GM23338 (cell line): Measurements from ENCODE around the gene ROS1. TPM values are rescaled to one million over a fixed set of nuclear protein-coding genes. Genes with fewer than 3 reads are reported as not detected.
"Not testable (repeated sequence)": the region's sequence is repeated elsewhere in the genome, so short reads cannot be mapped to it uniquely, and the experiment has no call there.

ENCODE experiments used
- ATAC-seq: fragments of 200-7000 bp; cut with Tn5 transposase; 3 replicates; pipeline ENCODE4 v1.9.1; 2020
- DNase-seq: peaks from one replicate; pipeline ENCODE4 v3.0.0-alpha.2; 2015; ENCODE audit warnings: low spot score
- H2AFZ ChIP-seq: fragments of 200-600 bp; sonication (generic); 2 replicates; pipeline ENCODE4 v1.8.0; 2016; ENCODE audit warnings: antibody characterized with exemption, mild to moderate bottlenecking, moderate library complexity
- H3F3A ChIP-seq: fragments of 200-600 bp; sonication (generic); replicated peaks from 2 replicates; pipeline ENCODE4 v1.8.0; 2017; ENCODE audit warnings: antibody characterized with exemption, mixed run types, low read depth
- H3K27ac ChIP-seq: fragments of 200-600 bp; sonication (generic); 2 replicates; pipeline ENCODE4 v1.6.1; 2016; ENCODE audit warnings: low read depth
- H3K27me3 ChIP-seq: fragments of 200-600 bp; sonication (generic); 2 replicates; pipeline ENCODE4 v1.8.0; 2016; ENCODE audit warnings: mild to moderate bottlenecking, mixed run types, moderate library complexity; ENCODE audit not compliant: insufficient read depth
- H3K36me3 ChIP-seq: fragments of 200-600 bp; sonication (generic); 2 replicates; pipeline ENCODE4 v1.8.0; 2016; ENCODE audit warnings: mild to moderate bottlenecking; ENCODE audit not compliant: insufficient read depth
- H3K4me1 ChIP-seq: fragments of 200-600 bp; sonication (generic); 2 replicates; pipeline ENCODE4 v1.8.0; 2016; ENCODE audit warnings: mild to moderate bottlenecking, moderate library complexity; ENCODE audit not compliant: insufficient read depth
- H3K4me2 ChIP-seq: fragments of 200-600 bp; sonication (generic); 2 replicates; pipeline ENCODE4 v1.7.1; 2017; ENCODE audit warnings: mixed run types
- H3K4me3 ChIP-seq: fragments of 200-600 bp; sonication (generic); 2 replicates; pipeline ENCODE4 v1.6.1; 2016; ENCODE audit warnings: mixed run types
- H3K79me2 ChIP-seq: fragments of 200-600 bp; sonication (generic); replicated peaks from 2 replicates; pipeline ENCODE4 v1.8.0; 2017; ENCODE audit warnings: mild to moderate bottlenecking; ENCODE audit not compliant: insufficient read depth
- H3K9me2 ChIP-seq: fragments of 200-600 bp; sonication (generic); 2 replicates; pipeline ENCODE4 v1.8.0; 2017; ENCODE audit not compliant: insufficient read depth
- H4K20me1 ChIP-seq: fragments of 200-600 bp; sonication (generic); replicated peaks from 2 replicates; pipeline ENCODE4 v1.8.0; 2017; ENCODE audit warnings: mild to moderate bottlenecking; ENCODE audit not compliant: insufficient read depth
- H3K27ac Mint-ChIP-seq: 2 replicates; pipeline ENCODE4 v1.8.0; 2020; ENCODE audit warnings: inconsistent platforms, mild to moderate bottlenecking, moderate library complexity, mixed read lengths
- H3K27me3 Mint-ChIP-seq: 3 replicates; pipeline ENCODE4 v1.8.0; 2022; ENCODE audit warnings: low read depth, mild to moderate bottlenecking, moderate library complexity, mixed read lengths, inconsistent platforms; ENCODE audit not compliant: insufficient read depth, poor library complexity
- H3K36me3 Mint-ChIP-seq: 3 replicates; pipeline ENCODE4 v1.8.0; 2021; ENCODE audit warnings: low read depth, mild to moderate bottlenecking, inconsistent platforms, moderate library complexity, mixed read lengths
- H3K4me1 Mint-ChIP-seq: 3 replicates; pipeline ENCODE4 v1.8.0; 2020; ENCODE audit warnings: mild to moderate bottlenecking, inconsistent platforms, mixed read lengths
- H3K4me3 Mint-ChIP-seq: 3 replicates; pipeline ENCODE4 v1.8.0; 2021; ENCODE audit warnings: moderate library complexity, mild to moderate bottlenecking, inconsistent platforms, mixed read lengths
- H3K9me3 Mint-ChIP-seq: 3 replicates; pipeline ENCODE4 v1.8.0; 2020; ENCODE audit warnings: moderate library complexity, mild to moderate bottlenecking, inconsistent platforms, mixed read lengths
- CREB1 ChIP-seq: fragments of 250-450 bp; sonication (Bioruptor Pico); IDR thresholded peaks from 2 replicates; pipeline ENCODE4 v1.5.0; 2020; ENCODE audit warnings: low read depth, mild to moderate bottlenecking, moderate library complexity
- NANOG ChIP-seq: IDR thresholded peaks from 2 replicates; pipeline ENCODE4 v1.6.1; 2016; ENCODE audit warnings: antibody characterized with exemption, borderline replicate concordance
- POLR2AphosphoS5 ChIP-seq: IDR thresholded peaks from 2 replicates; pipeline ENCODE4 v1.6.1; 2016; ENCODE audit warnings: antibody characterized with exemption, low read depth
- ZNF114 ChIP-seq: fragments of 250-450 bp; sonication (Bioruptor Pico); IDR thresholded peaks from 2 replicates; pipeline ENCODE4 v1.5.0; 2020; ENCODE audit warnings: mild to moderate bottlenecking, moderate library complexity
- polyA plus RNA-seq: library from polyadenylated mRNA; unstranded; fragments of >200 nt; fragmentation: Nextera tagmentation; extraction: Ambion mirVana; gene quantifications from 2 replicates; pipeline ENCODE4 v1.2.1, GENCODE V29; 2016
- small RNA-seq: library from RNA; depleted of rRNA; stranded (forward); fragments of <200 nt; gene quantifications from one replicate; pipeline ENCODE3, GENCODE V24; 2014; ENCODE audit warnings: low replicate concordance
- total RNA-seq: library from RNA; depleted of rRNA; stranded (reverse); fragments of >200 nt; shearing (Covaris generic); gene quantifications from 2 replicates; pipeline ENCODE4 v1.2.3, GENCODE V29; 2014; rRNA removed
- TF ChIP-seq, protein P1 (sequence below): IDR thresholded peaks from 2 replicates; pipeline ENCODE4 v1.6.1; 2016; ENCODE audit warnings: antibody characterized with exemption

ROS1 gene
- total and polyA plus RNA-seq, 2 experiments from 2014 or later = not detected

DNA sequence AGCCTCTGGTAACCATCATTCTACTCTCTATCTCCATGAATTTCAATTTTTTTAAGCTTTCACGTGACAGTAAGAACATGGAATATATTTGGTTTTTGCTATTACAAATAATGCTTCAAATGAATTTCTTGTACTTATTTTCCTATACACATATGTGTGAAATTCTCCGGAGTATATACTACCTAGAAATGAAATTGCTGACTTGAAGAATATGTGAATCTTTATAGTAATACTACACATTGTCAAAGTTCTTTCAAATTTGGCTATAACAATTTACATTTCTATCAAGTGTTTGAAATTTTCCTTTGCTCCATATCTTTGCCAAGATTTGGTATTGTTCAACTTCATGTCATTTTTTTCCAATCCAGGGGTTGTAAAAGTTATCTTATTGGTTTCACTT lies 172.0 kb downstream of the ROS1 start (continued):
- TF ChIP-seq POLR2AphosphoS5 = no peak
- no peak for TF ChIP-seq CREB1 (CRISPR knock-in tag)
- TF ChIP-seq, protein P1, sequence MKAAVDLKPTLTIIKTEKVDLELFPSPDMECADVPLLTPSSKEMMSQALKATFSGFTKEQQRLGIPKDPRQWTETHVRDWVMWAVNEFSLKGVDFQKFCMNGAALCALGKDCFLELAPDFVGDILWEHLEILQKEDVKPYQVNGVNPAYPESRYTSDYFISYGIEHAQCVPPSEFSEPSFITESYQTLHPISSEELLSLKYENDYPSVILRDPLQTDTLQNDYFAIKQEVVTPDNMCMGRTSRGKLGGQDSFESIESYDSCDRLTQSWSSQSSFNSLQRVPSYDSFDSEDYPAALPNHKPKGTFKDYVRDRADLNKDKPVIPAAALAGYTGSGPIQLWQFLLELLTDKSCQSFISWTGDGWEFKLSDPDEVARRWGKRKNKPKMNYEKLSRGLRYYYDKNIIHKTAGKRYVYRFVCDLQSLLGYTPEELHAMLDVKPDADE = no peak
- TF ChIP-seq NANOG = no peak
- TF ChIP-seq ZNF114 (CRISPR knock-in tag) = no peak

DNA sequence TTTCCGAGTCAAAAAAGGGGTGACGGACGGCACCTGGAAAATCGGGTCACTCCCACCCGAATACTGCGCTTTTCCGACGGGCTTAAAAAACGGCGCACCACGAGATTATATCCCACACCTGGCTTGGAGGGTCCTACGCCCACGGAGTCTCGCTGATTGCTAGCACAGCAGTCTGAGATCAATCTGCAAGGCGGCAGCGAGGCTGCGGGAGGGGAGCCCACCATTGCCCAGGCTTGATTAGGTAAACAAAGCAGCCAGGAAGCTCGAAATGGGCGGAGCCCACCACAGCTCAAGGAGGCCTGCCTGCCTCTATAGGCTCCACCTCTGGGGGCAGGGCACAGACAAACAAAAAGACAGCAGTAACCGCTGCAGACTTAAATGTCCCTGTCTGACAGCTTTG lies 180.8 kb downstream of the ROS1 start:
- not testable (repeated sequence) for H3K4me2 ChIP-seq, H4K20me1 ChIP-seq, H3K27ac ChIP-seq, H3K79me2 ChIP-seq, H3K9me2 ChIP-seq, H3K4me1 ChIP-seq, H3K27me3 Mint-ChIP-seq, H3F3A ChIP-seq, H3K36me3 ChIP-seq, ATAC-seq, H3K36me3 Mint-ChIP-seq, H3K27ac Mint-ChIP-seq, H3K4me1 Mint-ChIP-seq, H3K9me3 Mint-ChIP-seq, H3K27me3 ChIP-seq, H2AFZ ChIP-seq
- peak; percentile 17 for DNase-seq
- H3K4me3 Mint-ChIP-seq = peak overlapping the region; percentile 67; the same call in 2 of the 3 replicates
- H3K4me3 ChIP-seq = peak overlapping the region; percentile 35; the same call in 1 of the 2 replicates

DNA sequence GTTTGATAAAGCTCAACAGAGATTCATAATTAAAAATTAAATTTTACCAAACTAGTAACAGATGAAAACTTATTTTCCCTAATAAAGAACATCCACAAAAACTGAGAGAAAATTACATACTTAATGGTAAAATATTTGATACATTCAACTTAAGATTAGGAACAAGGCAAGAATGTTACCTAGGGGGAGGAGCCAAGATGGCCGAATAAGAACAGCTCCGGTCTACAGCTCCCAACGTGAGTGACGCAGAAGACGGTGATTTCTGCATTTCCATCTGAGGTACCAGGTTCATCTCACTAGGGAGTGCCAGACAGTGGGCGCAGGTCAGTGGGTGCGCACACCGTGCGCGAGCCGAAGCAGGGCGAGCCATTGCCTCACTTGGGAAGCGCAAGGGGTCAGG lies 181.2 kb downstream of the ROS1 start:
- not testable (repeated sequence) for H3K36me3 Mint-ChIP-seq, H3K27ac Mint-ChIP-seq, H3K36me3 ChIP-seq, H3K27ac ChIP-seq, H3K27me3 Mint-ChIP-seq, H3K4me1 Mint-ChIP-seq, H3F3A ChIP-seq, H3K9me3 Mint-ChIP-seq, ATAC-seq, DNase-seq, H3K27me3 ChIP-seq, H2AFZ ChIP-seq, H3K4me1 ChIP-seq, H3K79me2 ChIP-seq, H3K9me2 ChIP-seq, H4K20me1 ChIP-seq
- peak overlapping the region; percentile 67 for H3K4me3 Mint-ChIP-seq
- Histone ChIP-seq H3K4me3 (peak overlapping the region; percentile 35; the same call in 1 of the 2 replicates), H3K4me2 (peak overlapping the region; percentile 37; the same call in 1 of the 2 replicates)

Small RNA genes within 50 kb of the gene (small RNA-seq; reads per million reads assigned to genes)
- gene RN7SKP18 = not detected
- gene RNU6-253P = not detected

Other genes with a start within 250 kb of the ROS1 start
- 0.12 TPM in 1 of 2 replicates, not detected in the other for gene VGLL2, start 160.4 kb downstream of the ROS1 start, total RNA-seq
- not detected in 2 replicates for gene VGLL2, start 160.4 kb downstream of the ROS1 start, polyA plus RNA-seq
- gene DCBLD1, start 56.7 kb upstream of the ROS1 start, total RNA-seq = 7.6 and 25.7 TPM in 2 replicates
- 3.2 and 4.2 TPM in 2 replicates for gene DCBLD1, start 56.7 kb upstream of the ROS1 start, polyA plus RNA-seq
- gene GOPC, start 176.6 kb upstream of the ROS1 start, total RNA-seq = 24.9 and 26.4 TPM in 2 replicates
- 14.0 and 15.5 TPM in 2 replicates for gene GOPC, start 176.6 kb upstream of the ROS1 start, polyA plus RNA-seq
- 67.7 and 69.0 TPM in 2 replicates for gene NUS1, start 249.5 kb upstream of the ROS1 start, total RNA-seq
- gene NUS1, start 249.5 kb upstream of the ROS1 start, polyA plus RNA-seq = 34.6 and 38.3 TPM in 2 replicates